Activated T-cell treated with anti-CD3 and anti-CD28 coated beads, Interleukin-2, amount 50 U/mL, for 72 hours (primary cell): ENCODE results near the gene LIPC. TPM values are rescaled to one million over a fixed set of nuclear protein-coding genes. Genes with fewer than 3 reads are reported as not detected.

Experiments used
- ATAC-seq, 2 donors: fragments of 150-1000 bp; cut with Tn5 transposase; replicated peaks in 1 of 2; 2 replicates each; pipeline ENCODE4 v1.10.0; 2021; ENCODE audit warnings: moderate library complexity in 2 of 2, mild to moderate bottlenecking in 1 of 2
- DNase-seq, 2 donors: peaks; one replicate each; pipeline ENCODE4 v3.0.0; 2021 to 2022; ENCODE audit warnings: mixed read lengths in 1 of 2
- H3K27ac Mint-ChIP-seq: one replicate; pipeline ENCODE4 v1.8.0; 2022; ENCODE audit warnings: mild to moderate bottlenecking, moderate library complexity, mixed read lengths
- H3K27me3 Mint-ChIP-seq: one replicate; pipeline ENCODE4 v1.8.0; 2022; ENCODE audit warnings: low read depth, mixed read lengths
- H3K36me3 Mint-ChIP-seq, 2 donors: one replicate each; pipeline ENCODE4 v1.8.0; 2022; ENCODE audit warnings: mixed read lengths in 2 of 2, mild to moderate bottlenecking in 1 of 2; ENCODE audit not compliant: insufficient read depth in 2 of 2
- H3K4me1 Mint-ChIP-seq: one replicate; pipeline ENCODE4 v1.8.0; 2022; ENCODE audit warnings: low read depth, mixed read lengths
- H3K4me3 Mint-ChIP-seq, 2 donors: one replicate each; pipeline ENCODE4 v1.8.0; 2022; ENCODE audit warnings: mild to moderate bottlenecking in 2 of 2, mixed read lengths in 2 of 2, moderate library complexity in 2 of 2
- H3K9me3 Mint-ChIP-seq, 2 donors: one replicate each; pipeline ENCODE4 v1.8.0; 2022; ENCODE audit warnings: mixed read lengths in 2 of 2
- total RNA-seq, 2 donors: library from RNA; stranded (reverse); gene quantifications; one replicate each; pipeline ENCODE4 v1.2.3, GENCODE V29; 2022

The LIPC gene
- total RNA-seq, 2 donors from 2014 or later: 0.93 to 2.2 TPM

- no peak for DNase-seq
- no peak overlapping the region for H3K4me3 Mint-ChIP-seq
- ATAC-seq: no peak
Observed at GRCh38 chr15:58569455-58569854, 137.7 kb downstream of the LIPC start.

GRCh38 chr15:58571491-58571890 lies 139.7 kb downstream of the LIPC start:
- DNase-seq (no peak), ATAC-seq (no peak)
- H3K4me1 Mint-ChIP-seq: peaks cover 23% of the 10 kb centered on the region
- no peak overlapping the region for H3K4me3 Mint-ChIP-seq
- no peaks in the 10 kb centered on the region for H3K9me3 Mint-ChIP-seq
- H3K27ac Mint-ChIP-seq: no peak overlapping the region
- no peaks in the 10 kb centered on the region for H3K27me3 Mint-ChIP-seq
- no peaks in the 10 kb centered on the region for H3K36me3 Mint-ChIP-seq

More at GRCh38 chr15:58569455-58569854, 137.7 kb downstream of the LIPC start:
- Mint-ChIP-seq H3K9me3 (no peaks in the 10 kb centered on the region), H3K27me3 (no peaks in the 10 kb centered on the region), H3K27ac (no peak overlapping the region), H3K36me3 (no peaks in the 10 kb centered on the region), H3K4me1 (peaks cover 12% of the 10 kb centered on the region)

- Mint-ChIP-seq H3K4me1 (peaks cover 23% of the 10 kb centered on the region), H3K27ac (no peak overlapping the region), H3K27me3 (no peaks in the 10 kb centered on the region), H3K9me3 (no peaks in the 10 kb centered on the region), H3K36me3 (no peaks in the 10 kb centered on the region), H3K4me3 (no peak overlapping the region)
- ATAC-seq (no peak), DNase-seq (no peak)
Observed at GRCh38 chr15:58572521-58572920, 140.7 kb downstream of the LIPC start.

GRCh38 chr15:58573270-58573669 lies 141.5 kb downstream of the LIPC start:
- DNase-seq (no peak), ATAC-seq (no peak)
- H3K27me3 Mint-ChIP-seq: no peaks in the 10 kb centered on the region
- peaks cover 17% of the 10 kb centered on the region for H3K4me1 Mint-ChIP-seq
- no peak overlapping the region for H3K27ac Mint-ChIP-seq
- H3K9me3 Mint-ChIP-seq: no peaks in the 10 kb centered on the region
- no peak overlapping the region for H3K4me3 Mint-ChIP-seq
- H3K36me3 Mint-ChIP-seq: no peaks in the 10 kb centered on the region

GRCh38 chr15:58574631-58575030 lies 142.8 kb downstream of the LIPC start:
- Mint-ChIP-seq H3K27me3 (no peaks in the 10 kb centered on the region), H3K36me3 (no peaks in the 10 kb centered on the region), H3K9me3 (no peaks in the 10 kb centered on the region), H3K27ac (no peak overlapping the region), H3K4me3 (no peak overlapping the region), H3K4me1 (peaks cover 11% of the 10 kb centered on the region)
- ATAC-seq (no peak), DNase-seq (no peak)

- no peak for ATAC-seq
- Mint-ChIP-seq H3K36me3 (no peaks in the 10 kb centered on the region), H3K4me3 (no peak overlapping the region), H3K27ac (no peak overlapping the region), H3K4me1 (peaks cover 11% of the 10 kb centered on the region), H3K27me3 (no peaks in the 10 kb centered on the region), H3K9me3 (no peaks in the 10 kb centered on the region)
- no peak for DNase-seq
Observed at GRCh38 chr15:58575045-58575786, 143.4 kb downstream of the LIPC start.

GRCh38 chr15:58576657-58577056 lies 144.9 kb downstream of the LIPC start:
- DNase-seq: no peak
- ATAC-seq: no peak
- Mint-ChIP-seq H3K4me3 (no peak overlapping the region), H3K9me3 (no peaks in the 10 kb centered on the region), H3K27ac (no peak overlapping the region), H3K4me1 (peaks cover 11% of the 10 kb centered on the region), H3K36me3 (no peaks in the 10 kb centered on the region), H3K27me3 (no peaks in the 10 kb centered on the region)

- DNase-seq: no peak
- peaks cover 3 to 4% of the 10 kb centered on the region in 2 donors for H3K9me3 Mint-ChIP-seq
- H3K4me1 Mint-ChIP-seq: peaks cover 11% of the 10 kb centered on the region
Observed at GRCh38 chr15:58582160-58582559, 150.4 kb downstream of the LIPC start.

GRCh38 chr15:58583171-58583908 lies 151.5 kb downstream of the LIPC start:
- Mint-ChIP-seq H3K36me3 (peaks cover 9 to 12% of the 10 kb centered on the region in 2 donors), H3K27me3 (no peaks in the 10 kb centered on the region), H3K4me3 (no peak overlapping the region), H3K27ac (peak overlapping the region; percentile 51), H3K9me3 (peaks cover 3 to 4% of the 10 kb centered on the region in 2 donors), H3K4me1 (peaks cover 11% of the 10 kb centered on the region)
- ATAC-seq (no peak), DNase-seq (no peak)

More at GRCh38 chr15:58582160-58582559, 150.4 kb downstream of the LIPC start:
- Mint-ChIP-seq H3K4me3 (no peak overlapping the region), H3K27me3 (no peaks in the 10 kb centered on the region), H3K36me3 (peaks cover 9 to 12% of the 10 kb centered on the region in 2 donors), H3K27ac (no peak overlapping the region)
- no peak for ATAC-seq

- peak; percentile 7 to 13 for ATAC-seq
- peaks cover 11% of the 10 kb centered on the region for H3K4me1 Mint-ChIP-seq
- DNase-seq: no peak
- no peaks in the 10 kb centered on the region for H3K27me3 Mint-ChIP-seq
- peaks cover 9 to 12% of the 10 kb centered on the region in 2 donors for H3K36me3 Mint-ChIP-seq
- H3K27ac Mint-ChIP-seq: peak overlapping the region; percentile 3
- no peak overlapping the region for H3K4me3 Mint-ChIP-seq
- peaks cover 3 to 4% of the 10 kb centered on the region in 2 donors for H3K9me3 Mint-ChIP-seq
Observed at GRCh38 chr15:58584789-58585461, 153.1 kb downstream of the LIPC start.

GRCh38 chr15:58585693-58586443 lies 154.1 kb downstream of the LIPC start:
- Mint-ChIP-seq H3K4me3 (no peak overlapping the region), H3K27ac (no peak overlapping the region), H3K27me3 (no peaks in the 10 kb centered on the region), H3K4me1 (peaks cover 15% of the 10 kb centered on the region), H3K9me3 (peaks cover 3 to 4% of the 10 kb centered on the region in 2 donors), H3K36me3 (peaks cover 9 to 12% of the 10 kb centered on the region in 2 donors)
- ATAC-seq: no peak
- no peak for DNase-seq

GRCh38 chr15:58587486-58587885 lies 155.7 kb downstream of the LIPC start:
- Mint-ChIP-seq H3K36me3 (peaks cover 9 to 12% of the 10 kb centered on the region in 2 donors), H3K27me3 (no peaks in the 10 kb centered on the region), H3K4me1 (peaks cover 15% of the 10 kb centered on the region), H3K9me3 (peaks cover 3 to 4% of the 10 kb centered on the region in 2 donors), H3K4me3 (no peak overlapping the region), H3K27ac (no peak overlapping the region)
- DNase-seq: no peak
- ATAC-seq: no peak
